GM12801 (cell line): Measurements from ENCODE around the gene LIM2.

Experiments used
- CTCF ChIP-seq: IDR thresholded peaks from one replicate; pipeline ENCODE4 v1.5.1; 2011; ENCODE audit warnings: control low read depth; ENCODE audit not compliant: insufficient read length; ENCODE audit errors: extremely low read depth

Gene LIM2

GRCh38 chr19:51389143-51389542, 1.4 kb upstream of the LIM2 start:
- no peak for TF ChIP-seq CTCF

- TF ChIP-seq CTCF = no peak
These were observed 773 bp downstream of the LIM2 start for GRCh38 chr19:51386882-51387520.

- no peak for TF ChIP-seq CTCF
These were observed 5.8 kb downstream of the LIM2 start for GRCh38 chr19:51382004-51382403.

GRCh38 chr19:51380379-51380778, 7.4 kb downstream of the LIM2 start:
- no peak for TF ChIP-seq CTCF

DNA sequence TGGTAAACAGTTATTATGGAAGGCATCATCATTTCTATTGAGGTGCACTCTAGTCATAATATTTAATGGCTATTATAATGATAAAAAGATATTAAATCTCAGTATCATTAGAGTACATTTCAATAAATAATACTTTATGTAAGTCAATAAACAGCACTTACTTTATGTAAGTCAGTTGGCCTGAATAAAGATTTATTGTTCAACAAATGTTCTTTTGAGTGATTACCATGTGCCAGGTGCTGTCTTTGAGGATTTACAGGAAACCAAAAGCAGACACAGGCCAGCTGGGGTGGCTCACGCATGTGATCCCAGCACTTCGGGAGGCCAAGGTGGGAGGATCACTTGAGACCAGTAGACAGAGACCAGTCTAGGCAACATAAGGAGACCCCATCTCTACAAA, 10.4 kb downstream of the LIM2 start:
- TF ChIP-seq CTCF = no peak

- TF ChIP-seq CTCF = no peak
These were observed 12.1 kb downstream of the LIM2 start for GRCh38 chr19:51375504-51376221.

GRCh38 chr19:51372649-51373504, 14.9 kb downstream of the LIM2 start, which contains the start of gene NKG7:
Gene NKG7, minus strand, starts transcription at chr19:51372654. Its CDS starts 119 bp downstream, at chr19:51372535.
- no peak for TF ChIP-seq CTCF
